Activated CD4-positive, alpha-beta T cell treated with anti-CD3 and anti-CD28 coated beads for 36 hours (primary cell): ENCODE data around the gene KLHL26. TPM values are rescaled to one million over a fixed set of nuclear protein-coding genes. Genes with fewer than 3 reads are reported as not detected.
A peak's percentile ranks its signal among the peaks of the same experiment; 100 is the strongest.
"Not testable (repeated sequence)": the region's sequence is repeated elsewhere in the genome, so short reads cannot be mapped to it uniquely, and the experiment has no call there.

Experiments used
- ATAC-seq: fragments of 200-7000 bp; cut with Tn5 transposase; one replicate; pipeline ENCODE4 v1.10.0; 2021; ENCODE audit warnings: mild to moderate bottlenecking, moderate library complexity
- CTCF ChIA-PET: fragments of 350-600 bp; sonication (Branson Sonifier 250); formaldehyde crosslinking; loops from one replicate; lab custom pipeline; 2021; ENCODE audit warnings: antibody characterized with exemption; lab: Charles Lee
- POLR2A ChIA-PET: fragments of 350-600 bp; sonication (Branson Sonifier 250); formaldehyde crosslinking; loops from one replicate; lab custom pipeline; 2021; ENCODE audit warnings: antibody characterized with exemption, inconsistent platforms; lab: Charles Lee
- DNase-seq: peaks from one replicate; pipeline ENCODE4 v3.0.0-alpha.2; 2020
- H3K27ac Mint-ChIP-seq: one replicate; pipeline ENCODE4 v1.8.0; 2021; ENCODE audit warnings: mixed read lengths
- H3K27me3 Mint-ChIP-seq: one replicate; pipeline ENCODE4 v1.8.0; 2021; ENCODE audit warnings: mixed read lengths
- H3K36me3 Mint-ChIP-seq: one replicate; pipeline ENCODE4 v1.8.0; 2021; ENCODE audit warnings: low read depth, mixed read lengths
- H3K4me1 Mint-ChIP-seq: one replicate; pipeline ENCODE4 v1.8.0; 2021; ENCODE audit warnings: mixed read lengths
- H3K4me3 Mint-ChIP-seq: one replicate; pipeline ENCODE4 v1.8.0; 2021; ENCODE audit warnings: mild to moderate bottlenecking, moderate library complexity, mixed read lengths
- H3K9me3 Mint-ChIP-seq: one replicate; pipeline ENCODE4 v1.8.0; 2021; ENCODE audit warnings: low read depth, mixed read lengths
- intact Hi-C, 2 experiments: fragments of 100-400 bp; cut with DNase I in 1 of 2; cut with micrococcal nuclease in 1 of 2; formaldehyde crosslinking; loops; one replicate each; pipeline versions ENCODE4 v1.14.2 to v1.15.1; 2022 to 2024; cut with DNase I, micrococcal nuclease
- total RNA-seq, 2 experiments: library from RNA; stranded (reverse); gene quantifications; one replicate each; pipeline ENCODE4 v1.2.3, GENCODE V29; 2021

KLHL26 gene
- total RNA-seq, 2 experiments from 2014 or later, result 9.9 to 11.9 TPM

DNA sequence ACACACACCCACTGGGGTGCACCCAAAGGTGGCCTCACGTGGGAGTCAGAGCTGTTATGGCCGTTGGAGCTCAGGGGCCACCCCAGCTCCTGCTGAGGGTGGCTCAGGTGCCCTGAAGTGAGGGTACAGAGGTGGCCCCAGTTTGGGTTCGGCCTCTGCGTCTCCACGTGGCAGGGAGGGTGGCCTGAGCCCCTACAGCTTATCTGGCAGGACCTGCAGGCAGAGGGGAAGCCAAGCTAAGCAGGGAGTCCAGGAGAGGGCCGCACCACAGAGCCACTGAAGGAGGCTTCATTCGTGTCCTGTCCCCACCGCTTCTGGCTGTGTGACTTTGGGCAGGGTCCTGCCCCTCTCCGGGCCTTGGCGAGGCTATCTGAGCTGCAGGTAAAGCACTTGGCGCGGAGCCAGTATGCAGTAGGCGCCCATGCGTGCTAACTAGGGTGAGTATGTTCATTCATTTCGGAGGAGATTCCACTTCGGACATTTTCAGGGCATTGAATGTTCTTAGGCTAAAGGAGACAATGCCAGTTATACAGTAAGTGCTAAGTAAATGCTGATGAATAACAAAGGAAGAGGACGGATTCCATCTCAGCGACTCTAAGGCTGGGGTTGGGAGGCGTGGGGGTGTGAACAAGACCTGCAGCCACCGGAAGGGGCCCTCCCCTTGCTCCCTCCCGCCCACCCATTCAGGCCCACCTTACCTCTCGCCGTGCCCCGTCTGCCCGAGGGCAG, 43.3 kb upstream of the KLHL26 start:
- H3K36me3 Mint-ChIP-seq, result peaks cover 13% of the 10 kb centered on the region
- no peaks in the 10 kb centered on the region for H3K9me3 Mint-ChIP-seq
- peaks cover 23% of the 10 kb centered on the region for H3K4me1 Mint-ChIP-seq
- peaks cover 3% of the 10 kb centered on the region for H3K27me3 Mint-ChIP-seq
- ATAC-seq (no peak), DNase-seq (peak; percentile 39)
- ChIA-PET POLR2A (interaction anchor here (0.5 to 1.7 kb wide), 3 partner anchors 22 to 245 kb away, joined by 3 to 4 read pairs (median 4); partner anchors contain the start of genes ELL and UBA52), CTCF (interaction anchor here (0.5 to 1.4 kb wide), 16 partner anchors 30 to 552 kb away, joined by 3 to 8 read pairs (median 3); partner anchors contain the start of gene ELL)
- peak overlapping the region; percentile 10 for H3K27ac Mint-ChIP-seq
- intact Hi-C loops, result loop anchor here (1.0 to 10.0 kb wide), 10 partner anchors 43 to 326 kb away; partner anchors contain the start of genes COPE (in 1 of the 2), DDX49 (in 1 of the 2), ELL (in 1 of the 2) and KLHL26 (in 1 of the 2)
- peak overlapping the region; percentile 34 for H3K4me3 Mint-ChIP-seq

DNA sequence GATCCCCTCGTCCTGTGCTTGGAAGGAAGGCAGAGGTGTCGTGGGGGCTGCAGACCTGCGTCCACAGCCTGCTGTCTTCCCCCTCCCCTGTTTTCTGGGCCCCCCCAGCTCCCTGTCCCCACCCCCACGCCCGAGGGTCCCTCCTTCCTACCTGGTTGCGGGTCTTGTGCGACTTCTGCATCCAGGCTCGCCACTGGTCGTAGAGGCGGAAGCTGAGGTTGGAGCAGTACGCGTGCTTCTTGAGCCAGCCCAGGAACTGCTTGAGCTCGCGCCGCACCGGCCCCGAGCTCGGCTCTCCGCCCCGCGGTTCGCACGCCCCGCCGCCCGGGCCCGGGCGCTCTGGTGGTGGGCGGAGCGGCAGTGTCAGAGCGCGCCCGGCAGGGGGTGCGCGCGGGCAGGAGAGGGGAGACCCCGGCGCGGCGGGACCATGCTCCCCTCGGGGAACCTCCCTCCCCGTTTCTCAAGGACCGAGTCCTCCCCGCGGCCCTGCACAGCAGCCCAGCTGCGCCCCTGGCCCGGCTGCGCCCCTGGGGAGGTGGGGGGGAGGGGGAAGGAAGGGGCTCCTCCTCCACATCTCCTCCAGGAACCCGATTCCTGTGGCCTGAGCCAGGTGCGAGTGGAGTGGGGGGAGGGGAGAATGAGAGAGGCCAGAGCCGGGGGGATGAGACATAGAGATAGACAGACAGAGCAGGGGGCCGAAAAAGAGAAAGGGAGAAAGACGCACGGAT, 42.6 kb upstream of the KLHL26 start:
- Mint-ChIP-seq H3K27ac (peak overlapping the region; percentile 56), H3K27me3 (peaks cover 3% of the 10 kb centered on the region), H3K9me3 (no peaks in the 10 kb centered on the region), H3K4me1 (peaks cover 23% of the 10 kb centered on the region), H3K4me3 (peak overlapping the region; percentile 72), H3K36me3 (peaks cover 13% of the 10 kb centered on the region)
- peak; percentile 72 for ATAC-seq
- ChIA-PET POLR2A (interaction anchor here (0.8 to 1.7 kb wide), 2 partner anchors 23 to 73 kb away, joined by 4 read pairs; partner anchors contain the start of genes ELL and UBA52), CTCF (interaction anchor here (0.5 to 1.4 kb wide), 9 partner anchors 30 to 405 kb away, joined by 3 to 8 read pairs (median 3); partner anchors contain the start of gene ELL)
- DNase-seq, result peak; percentile 87
- intact Hi-C loops, result loop anchor here (1.0 to 10.0 kb wide), 10 partner anchors 42 to 325 kb away; partner anchors contain the start of genes COPE (in 1 of the 2), DDX49 (in 1 of the 2), ELL (in 1 of the 2) and KLHL26 (in 1 of the 2)

DNA sequence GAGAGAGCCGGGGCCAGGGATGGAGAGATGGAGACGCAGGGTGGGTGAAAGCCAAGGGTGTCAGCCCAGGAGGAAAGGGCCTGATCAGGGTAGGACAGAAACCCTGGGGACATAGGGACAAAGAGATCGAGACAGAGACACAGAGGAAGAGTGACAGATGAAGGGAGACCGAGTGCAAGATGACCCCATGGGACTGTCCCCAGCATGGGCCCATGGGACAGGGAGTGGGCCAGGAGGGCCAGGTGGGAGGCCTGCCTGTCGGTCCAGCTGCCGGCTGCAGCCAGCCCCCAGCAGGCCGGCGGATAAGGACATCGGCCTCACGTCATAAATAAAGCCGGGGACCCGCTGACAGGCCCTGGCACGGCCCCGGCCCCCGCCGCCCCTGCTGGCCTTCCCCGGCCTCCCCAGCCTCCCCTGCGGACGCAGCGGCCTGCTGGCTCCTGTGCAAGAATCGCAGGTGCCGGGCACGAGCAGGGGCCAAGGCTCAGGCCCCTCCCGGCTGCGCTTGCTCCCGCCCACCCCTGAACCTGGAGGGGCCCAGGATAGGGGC, 41.9 kb upstream of the KLHL26 start:
- ChIA-PET POLR2A (interaction anchor here (1.7 kb wide), 1 partner anchor 23 kb away, joined by 4 read pairs; the partner anchor contains the start of gene UBA52), CTCF (interaction anchor here (0.9 to 1.4 kb wide), 7 partner anchors 29 to 369 kb away, joined by 3 to 8 read pairs (median 5); partner anchors contain the start of gene ELL)
- H3K36me3 Mint-ChIP-seq, result peaks cover 10% of the 10 kb centered on the region
- peaks cover 3% of the 10 kb centered on the region for H3K27me3 Mint-ChIP-seq
- peaks cover 19% of the 10 kb centered on the region for H3K4me1 Mint-ChIP-seq
- H3K27ac Mint-ChIP-seq, result peak overlapping the region; percentile 56
- intact Hi-C loops, result loop anchor here (1.0 to 10.0 kb wide), 11 partner anchors 41 to 324 kb away; partner anchors contain the start of genes COMP (in 1 of the 2), COPE (in 1 of the 2), DDX49 (in 1 of the 2) and ELL (in 1 of the 2)
- ATAC-seq (no peak), DNase-seq (no peak)
- H3K4me3 Mint-ChIP-seq, result peak overlapping the region; percentile 72
- no peaks in the 10 kb centered on the region for H3K9me3 Mint-ChIP-seq

DNA sequence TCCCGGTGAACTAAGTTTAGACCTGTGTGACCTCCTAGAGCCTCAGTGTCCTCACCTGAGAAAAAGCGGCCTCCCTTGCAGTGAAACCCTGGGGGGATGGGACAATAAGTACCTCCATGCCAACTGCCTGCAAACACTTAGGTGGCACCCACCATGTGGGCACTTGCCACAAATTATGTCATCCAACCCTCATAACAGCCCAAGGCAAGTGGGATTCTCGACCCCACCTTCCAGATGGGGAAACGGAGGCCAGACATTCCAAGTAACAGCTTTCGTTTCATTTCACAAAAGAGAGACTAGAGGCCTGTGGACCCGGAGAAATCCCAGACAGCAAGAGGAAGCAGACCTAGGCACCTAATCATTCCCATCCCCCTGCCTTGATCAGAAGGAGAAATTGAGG, 41.4 kb upstream of the KLHL26 start:
- intact Hi-C loops, result loop anchor here (2.0 to 10.0 kb wide), 3 partner anchors 41 to 197 kb away; partner anchors contain the start of genes COMP (in 1 of the 2) and KLHL26 (in 1 of the 2)
- H3K27ac Mint-ChIP-seq, result no peak overlapping the region
- H3K4me1 Mint-ChIP-seq, result peaks cover 15% of the 10 kb centered on the region
- CTCF ChIA-PET, result interaction anchor here (0.9 to 1.1 kb wide), 2 partner anchors 72 to 255 kb away, joined by 3 to 5 read pairs; no protein-coding TSS in a partner anchor
- no peak overlapping the region for H3K4me3 Mint-ChIP-seq
- ATAC-seq (no peak), DNase-seq (no peak)
- peaks cover 7% of the 10 kb centered on the region for H3K36me3 Mint-ChIP-seq
- no peaks in the 10 kb centered on the region for H3K9me3 Mint-ChIP-seq
- H3K27me3 Mint-ChIP-seq, result peaks cover 3% of the 10 kb centered on the region
- POLR2A ChIA-PET, result no interaction called here

DNA sequence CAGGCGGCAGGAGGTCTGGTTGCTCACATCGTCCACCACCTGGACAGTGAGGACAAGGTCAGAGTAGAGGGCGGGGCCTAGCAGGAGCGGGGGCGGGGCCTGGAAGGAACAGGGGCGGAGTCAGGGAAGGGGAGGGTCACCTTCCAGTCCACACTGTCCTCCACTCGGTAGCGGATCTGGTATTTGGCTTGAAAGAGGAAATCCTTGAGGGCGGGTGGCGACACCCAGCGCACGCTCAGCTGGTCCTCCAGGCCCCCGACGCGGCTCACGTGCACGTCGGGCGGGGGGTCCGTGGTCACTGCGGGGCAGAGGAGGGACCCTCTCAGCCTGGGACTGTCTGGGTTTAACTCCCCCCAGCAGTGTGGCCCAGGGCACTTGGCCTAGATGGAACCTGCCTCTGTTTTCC, 40.1 kb upstream of the KLHL26 start:
- no peaks in the 10 kb centered on the region for H3K36me3 Mint-ChIP-seq
- H3K4me3 Mint-ChIP-seq, result no peak overlapping the region
- POLR2A ChIA-PET, result interaction anchor here (0.6 kb wide), 1 partner anchor 235 kb away, joined by 3 read pairs; no protein-coding TSS in a partner anchor
- peak; percentile 49 for DNase-seq
- no peak for ATAC-seq
- H3K4me1 Mint-ChIP-seq, result peaks cover 12% of the 10 kb centered on the region
- no peaks in the 10 kb centered on the region for H3K9me3 Mint-ChIP-seq
- no peak overlapping the region for H3K27ac Mint-ChIP-seq
- intact Hi-C loops, result loop anchor here (5.0 to 10.0 kb wide), 2 partner anchors 188 to 196 kb away; partner anchors contain the start of gene COMP (in 1 of the 2)
- CTCF ChIA-PET, result interaction anchor here (0.9 kb wide), 1 partner anchor 56 kb away, joined by 3 read pairs; no protein-coding TSS in a partner anchor
- H3K27me3 Mint-ChIP-seq, result peaks cover 3% of the 10 kb centered on the region

DNA sequence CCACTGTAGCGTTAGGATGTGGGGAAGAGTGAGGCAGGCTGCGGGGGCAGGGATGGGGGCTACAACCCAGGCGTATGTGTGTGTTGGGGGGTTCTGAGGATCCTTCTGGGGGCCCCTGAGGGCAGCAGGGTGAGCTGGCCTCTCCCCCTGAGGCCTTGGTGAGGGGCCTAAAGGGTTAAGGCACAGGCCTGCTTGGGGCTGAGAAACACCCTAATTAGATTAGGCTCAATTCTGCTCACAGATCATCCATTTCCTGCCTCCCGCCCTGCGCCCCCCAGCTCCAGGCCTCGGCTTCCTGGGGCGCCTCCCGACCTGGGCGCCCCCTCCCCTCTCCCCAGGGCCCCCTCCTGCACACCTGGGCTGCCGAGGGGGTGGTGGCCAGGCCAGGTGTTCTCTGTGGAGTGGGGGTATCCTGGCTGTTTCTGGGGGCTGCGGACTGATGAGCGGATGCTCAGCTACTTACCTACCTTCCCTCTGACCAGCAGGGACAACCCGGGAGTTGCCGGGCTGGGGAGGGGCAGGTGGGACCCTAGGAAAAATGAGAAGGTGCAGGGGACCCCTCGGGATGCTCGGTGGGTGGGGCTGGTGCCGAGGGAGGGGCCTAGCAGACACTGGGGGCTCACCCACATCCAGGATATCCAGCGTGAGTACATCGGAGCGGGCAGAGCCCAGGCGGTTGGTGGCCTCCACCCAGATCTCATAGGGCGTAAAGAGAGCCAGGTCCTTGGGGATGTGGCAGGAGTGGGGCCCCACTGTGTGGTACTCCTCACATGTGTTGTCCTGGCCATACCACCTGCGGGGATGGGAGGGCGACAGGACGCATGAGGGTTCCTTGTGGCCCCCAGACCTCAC, 38.8 kb upstream of the KLHL26 start:
- H3K27me3 Mint-ChIP-seq, result peaks cover 11% of the 10 kb centered on the region
- no peak for DNase-seq
- ATAC-seq, result no peak
- ChIA-PET CTCF (interaction anchor here (0.6 kb wide), 1 partner anchor 10 kb away, joined by 3 read pairs; no protein-coding TSS in a partner anchor), POLR2A (no interaction called here)
- peaks cover 13% of the 10 kb centered on the region for H3K4me1 Mint-ChIP-seq
- no peak overlapping the region for H3K27ac Mint-ChIP-seq
- intact Hi-C loops, result loop anchor here (5.0 to 10.0 kb wide), 2 partner anchors 187 to 194 kb away; partner anchors contain the start of gene COMP (in 1 of the 2)
- no peaks in the 10 kb centered on the region for H3K36me3 Mint-ChIP-seq
- no peaks in the 10 kb centered on the region for H3K9me3 Mint-ChIP-seq
- no peak overlapping the region for H3K4me3 Mint-ChIP-seq

DNA sequence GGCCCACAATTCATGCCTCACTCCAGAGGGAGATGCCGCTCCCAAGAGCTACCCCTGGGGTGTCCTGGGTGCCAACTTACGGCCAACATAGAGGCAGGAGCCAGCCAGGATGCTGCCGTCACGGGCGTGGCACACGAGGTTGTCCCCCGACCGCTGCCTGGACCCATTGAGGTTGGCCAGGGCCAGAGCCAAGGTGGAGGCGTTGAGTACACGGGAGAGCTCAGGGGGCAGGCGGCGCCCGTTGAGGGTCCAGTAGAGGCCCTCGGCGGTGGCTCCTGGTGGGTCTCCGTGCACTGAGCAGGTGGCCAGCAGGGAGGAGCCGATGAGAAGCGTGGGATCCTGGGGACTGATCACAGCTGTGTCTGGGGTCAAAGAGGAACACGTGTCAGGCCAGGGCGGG, 37.3 kb upstream of the KLHL26 start:
- Mint-ChIP-seq H3K27ac (no peak overlapping the region), H3K27me3 (peaks cover 17% of the 10 kb centered on the region), H3K36me3 (no peaks in the 10 kb centered on the region), H3K4me1 (peaks cover 11% of the 10 kb centered on the region), H3K4me3 (no peak overlapping the region), H3K9me3 (no peaks in the 10 kb centered on the region)
- POLR2A ChIA-PET, result no interaction called here
- CTCF ChIA-PET, result interaction anchor here (0.7 kb wide), 1 partner anchor 176 kb away, joined by 3 read pairs; no protein-coding TSS in a partner anchor
- DNase-seq, result no peak
- intact Hi-C loops, result loop anchor here (5.0 to 10.0 kb wide), 2 partner anchors 185 to 193 kb away; partner anchors contain the start of gene COMP (in 1 of the 2)
- ATAC-seq, result no peak

DNA sequence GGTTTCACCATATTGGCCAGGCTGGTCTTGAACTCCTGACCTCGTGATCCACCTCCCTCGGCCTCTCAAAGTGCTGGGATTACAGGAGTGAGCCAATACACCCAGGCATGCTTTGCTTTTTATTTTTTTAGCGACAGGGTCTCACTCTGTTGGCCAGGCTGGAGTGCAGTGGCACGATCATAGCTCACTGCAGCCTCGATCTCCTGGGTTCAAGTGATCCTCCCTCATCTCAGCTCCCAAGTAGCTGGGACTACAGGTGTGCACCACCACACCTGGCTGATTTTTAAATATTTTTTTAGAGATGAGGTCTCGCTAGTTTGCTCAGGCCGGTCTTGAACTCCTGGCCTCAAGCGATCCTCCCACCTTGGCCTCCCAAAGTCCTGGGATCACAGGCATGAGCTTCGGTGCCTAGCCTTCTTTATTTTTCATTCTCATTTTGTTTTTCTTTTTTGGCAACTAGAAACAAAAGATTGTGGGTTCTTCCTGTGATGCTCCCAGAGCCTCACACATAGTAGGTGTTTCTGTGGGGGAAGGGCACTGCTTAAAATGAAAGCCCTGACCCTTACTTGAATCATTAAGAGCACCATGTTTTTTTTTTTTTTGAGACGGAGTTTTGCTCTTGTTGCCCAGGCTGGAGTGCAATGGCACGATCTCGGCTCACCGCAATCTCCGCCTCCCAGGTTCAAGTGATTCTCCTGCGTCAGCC, 36.0 kb upstream of the KLHL26 start:
- H3K27ac Mint-ChIP-seq, H3K4me1 Mint-ChIP-seq, DNase-seq, CTCF ChIA-PET, POLR2A ChIA-PET, ATAC-seq, H3K36me3 Mint-ChIP-seq, H3K4me3 Mint-ChIP-seq, intact Hi-C loops, H3K9me3 Mint-ChIP-seq: not testable (repeated sequence)
- peaks cover 25% of the 10 kb centered on the region for H3K27me3 Mint-ChIP-seq

DNA sequence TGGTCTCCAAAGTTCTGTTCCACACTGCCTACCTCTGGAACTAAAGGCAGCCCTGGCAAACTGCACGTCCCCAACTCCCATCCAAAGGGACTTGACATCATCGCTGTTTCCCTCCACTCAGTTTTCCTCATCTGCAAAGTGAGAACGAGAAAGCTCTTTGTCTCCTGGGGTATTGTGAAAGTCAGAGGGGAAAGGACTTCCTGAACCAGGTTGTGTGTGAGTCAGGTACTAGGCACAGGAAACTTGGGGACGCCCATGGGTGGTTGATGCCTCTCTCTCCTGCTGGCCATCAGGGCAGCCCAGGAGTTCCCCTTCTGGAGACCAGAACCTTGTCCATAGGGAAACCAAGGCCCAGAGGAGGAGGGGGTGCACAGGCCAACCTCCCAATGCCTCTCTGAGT, 35.0 kb upstream of the KLHL26 start:
- no peaks in the 10 kb centered on the region for H3K36me3 Mint-ChIP-seq
- H3K27ac Mint-ChIP-seq, result no peak overlapping the region
- H3K4me3 Mint-ChIP-seq, result no peak overlapping the region
- peaks cover 4% of the 10 kb centered on the region for H3K4me1 Mint-ChIP-seq
- POLR2A ChIA-PET, result no interaction called here
- CTCF ChIA-PET, result no interaction called here
- intact Hi-C loops, result no loop called here
- no peak for DNase-seq
- no peak for ATAC-seq
- no peaks in the 10 kb centered on the region for H3K9me3 Mint-ChIP-seq
- H3K27me3 Mint-ChIP-seq, result peaks cover 24% of the 10 kb centered on the region
